GM18519 (cell line): ENCODE data around the gene GPR146.

Experiments
- ATAC-seq: cut with Tn5 transposase; IDR thresholded peaks from one replicate; pipeline ENCODE4 v1.9.1; 2021; ENCODE audit warnings: mild to moderate bottlenecking, moderate library complexity; ENCODE audit not compliant: unreplicated experiment, low FRiP score

The GPR146 gene

DNA sequence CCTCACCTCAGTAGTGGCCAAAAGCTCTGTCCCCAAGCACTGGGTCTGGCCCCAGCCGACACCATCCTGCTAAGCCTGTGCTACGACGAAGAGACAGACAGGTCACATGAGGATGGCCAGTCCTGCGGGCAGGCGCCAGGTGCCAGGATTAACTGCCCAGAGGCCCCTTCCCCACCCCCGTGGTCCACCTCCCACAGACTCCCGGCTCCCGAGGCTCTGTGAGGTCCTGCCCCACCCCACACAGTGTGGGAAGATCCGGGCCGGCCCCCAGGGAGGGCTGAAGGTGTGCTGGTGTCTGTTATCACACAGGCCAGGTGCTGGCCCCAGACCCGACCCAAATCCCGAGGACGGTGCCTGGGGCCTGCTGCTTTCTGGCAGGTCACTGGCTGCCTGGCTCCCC, 34.1 kb upstream of the GPR146 start:
- ATAC-seq = no peak

DNA sequence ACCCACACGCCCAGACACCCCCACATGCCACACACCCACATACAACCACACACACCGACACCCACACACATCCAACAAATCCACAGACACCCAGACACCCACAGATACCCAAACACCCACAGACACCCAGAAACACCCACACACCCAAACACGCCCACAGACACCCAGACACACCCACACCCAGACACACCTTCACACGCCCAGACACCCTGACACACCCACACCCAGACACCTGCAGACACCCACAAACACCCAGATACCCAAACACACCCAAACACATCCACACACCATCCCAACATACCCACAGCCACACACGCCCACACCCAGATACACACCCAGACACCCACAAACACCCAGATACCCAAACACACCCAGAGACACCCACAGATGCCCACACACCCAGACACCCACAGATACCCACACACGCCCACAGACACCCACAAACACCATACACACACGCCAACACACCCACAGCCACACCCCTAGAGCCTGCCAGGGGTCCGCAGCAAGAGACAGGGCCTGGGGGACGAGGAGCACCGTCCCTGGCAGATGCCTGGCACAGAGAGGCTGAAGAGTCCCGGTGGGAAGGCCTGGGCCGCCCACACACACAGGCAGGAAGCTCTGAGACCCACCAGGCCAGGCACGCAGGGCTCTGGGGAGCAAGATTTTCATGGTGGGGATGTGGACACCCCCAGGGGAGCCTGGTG, 32.9 kb upstream of the GPR146 start:
- ATAC-seq = no peak

DNA sequence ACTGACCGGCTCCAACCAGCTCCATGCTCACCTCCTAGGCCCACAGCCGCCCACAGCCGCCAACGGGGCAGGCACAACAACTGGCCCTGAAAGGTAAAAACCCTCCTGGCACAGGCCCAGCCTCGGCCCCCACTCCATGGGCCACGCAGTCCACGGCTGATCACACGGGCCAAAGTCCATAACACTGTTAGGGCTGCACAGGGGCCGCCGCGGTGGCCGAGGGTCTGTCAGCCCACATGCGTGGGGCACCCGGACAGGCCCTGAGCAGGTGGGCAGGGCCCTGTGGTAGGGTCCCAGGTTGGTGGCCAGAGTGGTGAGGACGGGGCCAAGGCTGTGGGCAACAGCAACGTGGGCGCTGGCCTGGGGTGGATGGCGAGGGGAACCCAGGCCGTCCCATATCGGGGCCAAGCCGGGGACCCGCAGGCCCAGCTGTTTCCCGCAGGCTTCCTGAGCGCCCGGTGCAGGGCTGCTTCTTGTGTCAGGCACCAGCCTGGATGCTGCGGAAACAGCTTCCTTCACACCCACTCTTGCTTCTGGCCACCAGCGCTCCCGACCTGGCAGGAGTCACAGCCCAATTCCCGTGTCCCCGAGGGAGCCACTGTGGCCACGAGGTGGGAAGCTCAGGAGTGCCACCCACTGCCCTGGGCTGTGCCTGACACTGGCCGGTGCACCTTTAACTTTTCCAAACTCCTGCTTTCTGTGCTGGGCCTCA, 32.2 kb upstream of the GPR146 start:
- no peak for ATAC-seq

DNA sequence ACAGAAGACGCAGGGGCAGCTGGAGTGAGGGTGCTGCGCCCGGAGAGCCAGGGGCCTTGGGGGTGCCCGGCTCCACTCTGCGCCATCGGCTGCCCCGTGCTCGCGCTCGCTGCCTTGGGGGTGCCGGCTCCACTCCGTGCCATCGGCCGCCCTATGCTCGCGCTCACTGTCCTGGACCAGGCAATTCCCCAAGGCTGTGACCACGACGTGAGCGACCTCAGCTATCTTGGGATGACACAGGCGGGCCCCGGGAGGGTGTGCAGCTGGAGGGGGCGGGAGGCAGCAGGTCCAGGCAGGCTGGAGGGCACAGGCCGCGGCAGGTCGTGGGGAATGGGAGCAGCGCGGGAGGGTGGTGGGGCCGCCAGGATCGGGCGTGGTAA, 31.6 kb upstream of the GPR146 start:
- no peak for ATAC-seq

DNA sequence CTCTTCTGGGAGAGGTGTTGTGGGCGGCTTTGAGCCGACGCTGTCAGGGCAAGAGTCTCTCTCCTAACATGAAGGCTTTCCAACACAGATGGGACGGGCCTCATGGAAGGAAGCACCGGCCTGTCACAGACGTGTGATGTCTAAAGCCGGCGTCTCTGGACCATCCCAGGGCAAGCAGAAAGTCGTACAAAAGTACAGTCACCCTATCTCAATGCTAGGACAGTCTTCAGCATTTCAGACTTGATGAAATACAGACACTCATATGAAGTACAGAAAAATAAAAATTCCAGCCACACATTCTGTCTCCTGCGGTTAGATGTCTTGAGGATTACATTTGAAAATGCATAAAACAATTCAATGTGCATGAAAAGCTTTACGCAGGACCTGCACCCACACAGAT, 30.8 kb upstream of the GPR146 start:
- no peak for ATAC-seq

DNA sequence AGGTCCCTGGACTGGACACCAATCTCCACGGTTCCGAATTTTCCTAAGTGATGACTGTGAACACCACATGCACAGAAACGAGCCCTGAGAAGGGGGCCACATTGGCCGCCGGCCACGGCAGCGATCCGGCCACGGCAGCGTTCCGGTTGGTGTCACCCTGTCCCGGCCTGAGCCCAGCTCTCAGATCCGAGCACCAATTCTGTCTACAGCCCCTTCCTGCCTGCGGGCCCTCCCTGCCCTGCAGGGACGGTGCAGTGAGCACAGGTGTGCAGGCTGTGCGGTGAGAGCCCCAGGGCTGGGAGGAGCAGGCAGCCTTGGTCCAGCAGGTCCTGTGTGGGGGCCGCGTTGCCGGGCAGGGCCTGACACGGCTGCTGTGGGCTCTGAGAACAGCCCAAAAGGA, 29.7 kb upstream of the GPR146 start:
- ATAC-seq = no peak

DNA sequence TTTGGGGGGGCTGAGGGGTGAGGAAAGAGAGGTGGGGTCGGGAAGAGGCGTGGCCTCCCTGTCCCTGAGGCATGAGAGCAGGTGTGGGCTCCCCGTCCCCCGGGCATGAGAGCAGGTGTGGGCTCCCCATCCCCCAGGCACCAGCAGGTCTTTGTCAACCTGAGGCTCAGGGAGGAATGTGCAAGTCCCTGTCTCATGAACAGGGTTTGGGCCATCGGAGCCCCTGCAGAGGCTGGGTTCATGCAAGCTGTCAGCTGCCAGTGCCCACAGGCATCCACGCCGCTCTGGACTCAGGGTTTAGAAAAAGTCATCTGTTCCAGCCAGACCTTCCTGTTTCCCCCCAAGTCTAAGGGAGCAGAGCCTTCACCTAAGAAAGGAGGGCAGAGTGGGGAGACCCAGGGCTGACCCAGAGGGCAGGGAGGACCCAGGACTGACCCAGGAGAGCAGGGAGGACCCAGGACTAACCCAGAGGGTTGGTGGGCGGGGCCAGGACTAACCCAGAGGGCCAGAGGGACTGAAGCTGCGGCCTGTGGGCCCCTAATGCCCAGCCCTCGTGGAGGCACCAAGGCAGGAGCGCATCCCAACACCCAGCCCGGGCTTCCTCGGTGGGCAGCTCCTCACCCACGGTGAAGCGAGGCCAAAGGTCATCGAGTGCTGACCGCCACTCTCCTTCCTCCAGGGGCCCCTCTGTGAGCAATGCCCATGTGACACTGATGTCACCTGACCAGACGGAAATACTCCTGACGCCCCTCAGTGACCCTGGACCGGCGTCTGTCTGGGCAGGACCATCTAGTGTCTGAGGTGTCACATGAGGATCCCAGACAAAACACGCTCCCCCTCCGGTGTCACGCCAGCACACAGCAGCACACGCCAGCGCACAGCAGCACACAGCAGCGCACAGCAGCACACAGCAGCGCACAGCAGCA, 28.9 kb upstream of the GPR146 start:
- ATAC-seq = no peak

DNA sequence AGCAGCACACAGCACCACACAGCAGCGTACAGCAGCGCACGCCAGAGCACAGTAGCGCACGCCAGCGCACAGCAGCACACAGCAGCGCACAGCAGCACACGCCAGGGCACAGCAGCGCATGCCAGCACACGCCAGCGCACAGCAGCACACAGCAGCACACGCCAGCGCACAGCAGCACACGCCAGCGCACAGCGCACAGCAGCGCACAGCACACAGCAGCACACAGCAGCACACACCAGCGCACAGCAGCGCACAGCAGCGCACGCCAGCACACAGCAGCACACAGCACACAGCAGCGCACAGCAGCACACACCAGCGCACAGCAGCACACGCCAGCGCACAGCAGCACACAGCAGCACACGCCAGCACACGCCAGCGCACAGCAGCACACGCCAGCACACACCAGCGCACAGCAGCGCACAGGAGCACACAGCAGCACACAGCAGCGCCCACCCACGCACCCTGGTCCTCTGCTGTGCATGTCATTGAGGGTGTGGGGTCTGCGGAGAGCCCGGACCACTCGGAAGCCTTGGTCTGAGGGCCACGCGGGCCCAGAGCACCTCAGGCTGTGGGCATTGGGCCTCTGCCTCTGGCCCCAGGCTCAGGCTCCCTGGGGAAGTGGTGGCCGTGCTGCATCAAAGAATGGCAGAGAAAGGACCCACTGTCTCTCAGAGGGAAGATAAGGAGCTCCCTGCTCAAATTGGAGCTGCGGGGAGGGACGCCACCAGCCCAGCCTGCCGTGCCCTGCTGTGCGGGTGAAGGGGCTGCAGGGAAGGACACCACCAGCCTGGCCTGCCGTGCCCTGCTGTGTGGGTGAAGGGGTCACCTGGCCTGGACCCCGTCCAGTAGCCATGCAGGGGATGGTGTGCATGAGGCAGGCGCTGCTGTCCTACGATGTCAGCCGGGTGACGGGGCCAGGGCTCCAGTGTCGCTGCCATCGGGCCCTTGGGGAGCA, 27.5 kb upstream of the GPR146 start:
- ATAC-seq = no peak

DNA sequence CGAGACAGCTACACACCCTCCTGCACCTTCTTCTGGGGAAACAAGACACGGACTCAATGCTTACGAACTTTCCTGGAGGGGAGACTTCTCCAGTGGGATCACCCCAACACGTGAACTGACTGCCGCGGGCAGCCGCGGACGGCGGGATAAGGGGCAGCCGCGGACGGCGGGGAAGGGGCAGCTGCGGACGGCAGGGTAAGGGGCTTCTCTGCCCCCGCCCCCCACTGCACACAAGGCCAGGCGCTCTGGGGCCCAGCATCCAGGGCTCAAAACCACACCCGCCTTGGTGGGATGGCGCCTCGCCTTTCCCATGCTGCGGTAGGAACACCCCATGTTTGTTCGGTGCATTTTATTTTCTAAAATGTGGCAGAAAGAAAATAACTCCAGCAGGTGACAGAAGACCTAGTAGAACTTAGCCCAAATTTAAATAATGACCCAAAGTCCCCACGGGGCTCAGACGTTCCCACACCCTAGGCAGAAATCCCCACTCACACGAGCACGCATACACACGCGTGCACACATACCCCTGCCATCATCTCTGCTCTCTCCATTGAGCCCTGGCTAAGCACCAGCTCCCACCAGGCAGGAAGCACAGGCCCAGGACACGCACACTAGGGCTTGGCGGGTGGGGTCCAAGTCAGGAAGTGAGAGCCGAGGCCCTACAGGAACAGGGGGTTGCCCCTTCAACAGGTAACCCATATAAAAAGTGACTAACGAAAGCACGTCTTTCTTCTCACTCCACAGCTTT, 26.6 kb upstream of the GPR146 start:
- ATAC-seq = no peak

DNA sequence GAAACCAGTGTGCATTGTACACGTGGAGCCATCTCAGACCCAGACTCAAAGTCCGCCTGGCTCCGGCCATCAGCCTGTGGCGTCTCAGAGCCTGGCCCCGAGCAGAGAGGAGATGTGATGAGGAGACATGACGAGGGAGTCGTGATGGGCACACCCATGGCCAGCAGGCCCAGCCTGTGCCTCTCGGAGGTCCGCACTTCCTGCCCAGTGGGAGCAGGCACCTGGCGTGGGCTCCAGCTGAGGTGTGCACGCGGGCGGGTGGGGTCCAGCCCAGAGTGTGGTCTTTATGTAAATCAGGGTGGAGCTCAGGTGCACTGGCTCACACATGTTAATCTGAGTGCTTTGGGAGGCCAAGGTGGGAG, 26.0 kb upstream of the GPR146 start:
- no peak for ATAC-seq

DNA sequence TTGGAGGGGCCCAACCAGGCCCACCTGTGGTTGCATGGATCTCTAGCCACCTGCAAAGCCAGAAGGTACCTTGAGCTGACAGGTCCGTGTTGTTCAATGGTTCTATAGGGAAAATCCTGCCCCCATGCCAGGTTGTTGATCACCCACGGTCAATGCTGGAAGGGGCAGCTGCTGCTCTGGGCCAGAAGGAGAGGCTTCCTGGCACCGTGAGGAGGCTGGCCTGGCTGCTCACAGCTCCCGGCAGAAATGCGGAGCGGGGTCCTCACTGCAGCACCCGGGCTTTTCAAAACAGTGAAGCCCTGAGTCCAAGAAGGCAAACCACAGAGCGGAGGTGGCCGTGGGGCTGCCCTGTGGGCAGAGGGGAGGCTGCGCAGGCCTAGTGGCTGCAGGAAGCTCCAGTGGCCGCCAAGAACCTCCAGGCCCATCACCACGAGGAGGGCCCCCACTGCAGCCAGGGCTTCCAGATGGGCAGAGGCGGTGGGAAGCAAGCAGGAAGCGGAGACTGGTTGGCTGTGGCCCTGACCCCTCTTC, 25.0 kb upstream of the GPR146 start:
- no peak for ATAC-seq

DNA sequence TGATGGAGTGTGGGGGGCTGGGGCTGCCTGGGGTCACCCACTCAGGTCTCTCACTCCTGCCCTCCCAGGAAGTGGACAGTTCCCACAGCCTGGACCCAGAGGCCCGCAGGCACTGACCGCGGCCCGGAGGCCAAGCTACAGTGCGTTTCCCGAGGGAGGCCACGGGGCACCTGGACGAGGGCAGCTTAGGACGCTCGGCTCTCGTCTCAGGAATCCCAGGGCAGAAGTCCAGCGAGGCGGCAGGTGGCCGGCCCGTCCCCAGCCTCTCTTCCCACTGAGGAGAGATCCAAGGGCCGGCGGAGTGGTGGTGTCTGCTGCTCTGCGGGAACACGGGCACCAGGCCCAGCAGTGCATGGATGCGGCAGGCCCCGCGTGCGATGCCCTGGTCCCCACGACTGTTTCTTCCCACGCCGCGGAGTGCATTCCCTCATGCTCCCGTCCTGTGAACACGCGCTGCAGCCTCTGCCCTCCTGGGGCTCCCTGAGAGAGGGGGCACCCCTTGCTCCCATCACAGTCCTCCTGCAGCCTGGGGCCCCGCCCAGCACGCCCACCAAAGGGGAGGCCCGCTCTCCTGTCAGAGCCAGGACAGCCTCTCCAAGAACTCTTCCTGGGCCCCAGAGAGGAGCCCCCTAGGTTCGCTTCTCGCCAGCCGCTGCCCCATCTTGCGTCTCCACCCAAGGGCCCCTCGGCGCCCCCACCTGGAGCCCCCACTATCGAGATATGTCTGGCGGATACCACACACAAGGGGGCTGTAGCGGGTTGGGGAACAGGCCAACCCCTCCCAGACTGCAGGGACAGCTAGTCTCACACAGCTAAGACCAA, 24.3 kb upstream of the GPR146 start:
- no peak for ATAC-seq

DNA sequence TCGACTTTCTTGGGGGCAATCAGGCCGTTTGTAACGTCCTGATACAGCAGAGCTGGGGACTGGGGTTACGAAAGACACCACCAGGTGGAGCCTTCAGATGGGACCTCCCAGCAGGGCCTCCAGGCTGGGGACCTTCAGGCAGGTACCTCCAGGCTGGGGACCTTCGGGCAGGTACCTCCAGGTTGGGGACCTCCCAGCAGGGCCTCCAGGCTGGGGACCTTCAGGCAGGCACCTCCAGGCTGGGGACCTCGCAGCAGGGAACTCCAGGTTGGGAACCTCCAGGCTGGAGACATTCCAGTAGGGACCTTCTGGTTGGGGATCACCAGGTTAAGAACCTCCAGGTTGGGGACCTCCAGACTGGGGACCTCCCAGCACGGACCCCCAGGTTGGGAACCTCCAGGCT, 23.5 kb upstream of the GPR146 start:
- no peak for ATAC-seq

DNA sequence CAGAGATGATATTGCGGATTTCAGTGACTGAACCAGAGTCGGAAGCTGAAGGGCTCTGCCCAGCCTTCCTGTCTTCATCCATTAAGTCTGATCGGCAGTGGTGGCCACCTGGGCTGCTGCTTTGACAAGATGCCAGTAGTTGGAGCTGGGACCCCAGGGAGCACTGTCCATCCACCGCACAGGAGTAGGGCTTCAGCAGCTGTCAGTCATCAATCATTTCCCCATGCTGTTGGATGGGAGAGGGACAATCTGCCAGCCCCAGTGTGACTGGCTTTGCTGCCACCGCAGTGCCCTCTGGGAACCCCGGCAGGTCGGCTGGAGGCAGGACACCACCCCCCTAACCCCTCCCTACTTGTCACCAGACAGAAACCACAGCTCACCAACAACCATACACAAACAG, 23.0 kb upstream of the GPR146 start:
- no peak for ATAC-seq

DNA sequence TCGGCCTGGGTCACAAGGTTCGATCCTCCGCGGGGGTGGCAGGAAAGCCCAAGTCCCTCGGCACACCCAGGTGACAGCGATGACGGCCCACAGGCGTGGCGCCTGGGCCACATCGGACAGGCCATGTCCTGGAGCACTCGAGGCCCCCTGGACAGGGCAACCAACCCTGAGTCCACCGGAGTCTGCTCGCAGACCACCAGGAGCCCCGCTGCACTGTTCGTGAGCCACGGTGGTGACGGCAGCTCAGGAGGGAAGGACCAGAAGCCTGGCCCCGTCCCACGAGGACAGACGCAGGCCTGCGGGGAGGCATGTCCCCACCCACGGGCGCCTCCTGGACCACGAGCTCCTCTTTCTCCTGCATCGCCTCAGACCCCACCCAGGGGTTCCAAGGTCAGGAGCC, 22.4 kb upstream of the GPR146 start:
- no peak for ATAC-seq

DNA sequence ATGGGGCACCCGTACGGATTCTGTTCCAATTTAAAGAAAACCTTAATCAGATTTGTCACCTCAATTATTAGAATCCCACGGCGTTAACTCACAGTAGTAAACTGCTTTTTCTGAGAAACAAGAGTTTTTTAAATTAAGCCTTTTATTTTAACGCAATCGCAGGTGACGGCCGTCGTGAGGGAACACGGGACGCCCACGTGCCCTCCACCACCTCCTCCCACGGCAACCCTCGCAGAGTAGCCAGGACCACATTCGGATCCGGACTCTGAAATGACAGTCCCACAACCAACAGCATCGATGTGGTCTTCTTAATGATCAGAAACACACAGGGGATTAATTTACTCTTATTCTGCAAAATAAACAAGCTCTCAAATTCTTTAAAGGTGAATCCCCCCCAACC, 22.0 kb upstream of the GPR146 start:
- ATAC-seq = no peak

DNA sequence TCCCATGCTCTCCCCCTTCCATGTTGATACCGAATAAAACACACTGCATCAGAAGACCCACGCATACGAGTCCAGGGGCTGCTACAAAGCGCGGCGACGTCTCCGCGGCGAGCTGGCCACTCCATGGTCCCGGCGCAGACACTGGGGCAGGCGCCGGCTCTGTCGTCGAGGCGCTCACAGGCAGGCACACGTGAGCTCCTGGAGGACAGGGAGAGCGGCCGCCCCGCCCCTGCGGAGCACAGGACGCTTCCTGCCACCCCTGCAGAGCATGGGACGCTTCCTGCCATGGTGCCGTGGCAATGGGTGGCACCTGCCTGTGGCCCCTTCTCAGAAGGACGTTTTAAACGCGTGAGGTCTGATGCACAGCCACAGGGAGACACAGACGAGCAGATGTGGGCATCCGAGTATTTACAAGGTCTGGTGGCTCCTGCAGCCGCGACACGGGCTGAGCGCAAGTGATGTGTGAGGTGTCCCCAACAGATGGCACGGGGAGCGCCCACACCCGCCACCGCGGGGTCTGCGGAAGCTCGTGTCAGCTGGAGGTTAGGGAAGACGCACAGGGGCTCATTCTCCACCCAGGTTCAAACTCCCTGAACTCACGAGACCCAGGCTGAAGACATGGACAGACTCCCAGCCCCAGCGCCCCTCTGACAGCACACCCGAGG, 21.4 kb upstream of the GPR146 start:
- ATAC-seq = no peak

DNA sequence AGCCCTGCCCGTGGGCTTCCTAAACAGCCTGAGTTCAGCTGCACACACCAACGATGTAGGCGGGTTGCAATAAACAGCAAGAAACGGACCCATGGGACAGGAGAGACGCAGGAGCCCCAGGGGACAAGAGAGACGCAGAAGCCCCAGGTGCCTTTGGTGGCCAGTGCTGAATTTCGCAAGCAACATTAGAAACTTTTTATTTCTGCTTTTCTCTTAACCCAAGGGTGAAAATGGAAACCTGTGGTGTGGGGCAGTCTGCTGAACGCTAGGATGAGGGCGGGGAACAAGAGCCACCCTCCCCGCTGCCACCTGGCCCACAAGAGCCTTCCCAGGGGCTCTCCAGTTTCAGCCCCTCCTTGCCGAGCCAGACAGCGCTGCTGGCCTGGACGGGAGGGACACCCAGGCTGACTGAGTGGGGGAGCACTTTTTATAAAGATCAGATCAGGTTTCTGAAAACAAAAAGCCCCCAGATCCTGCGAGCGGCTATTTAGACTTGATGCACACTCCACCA, 20.0 kb upstream of the GPR146 start:
- ATAC-seq = peak; percentile 38
